Umbilical cord (tissue), 2 donors: ENCODE results near the gene GOLGA6L24. TPM values are rescaled to one million over a fixed set of nuclear protein-coding genes. Genes with fewer than 3 reads are reported as not detected.
"Not testable (repeated sequence)": the region's sequence is repeated elsewhere in the genome, so short reads cannot be mapped to it uniquely, and the experiment has no call there.

ENCODE experiments used
- DNase-seq: peaks from one replicate; pipeline ENCODE4 v3.0.0-alpha.2; 2015; ENCODE audit warnings: low spot score
- total RNA-seq: library from RNA; depleted of rRNA; stranded (reverse); fragments of >200 nt; gene quantifications from one replicate; pipeline ENCODE4 v1.2.3, GENCODE V29; 2014; ENCODE audit warnings: low replicate concordance; ENCODE audit not compliant: insufficient read depth

GOLGA6L24 gene, protein sequence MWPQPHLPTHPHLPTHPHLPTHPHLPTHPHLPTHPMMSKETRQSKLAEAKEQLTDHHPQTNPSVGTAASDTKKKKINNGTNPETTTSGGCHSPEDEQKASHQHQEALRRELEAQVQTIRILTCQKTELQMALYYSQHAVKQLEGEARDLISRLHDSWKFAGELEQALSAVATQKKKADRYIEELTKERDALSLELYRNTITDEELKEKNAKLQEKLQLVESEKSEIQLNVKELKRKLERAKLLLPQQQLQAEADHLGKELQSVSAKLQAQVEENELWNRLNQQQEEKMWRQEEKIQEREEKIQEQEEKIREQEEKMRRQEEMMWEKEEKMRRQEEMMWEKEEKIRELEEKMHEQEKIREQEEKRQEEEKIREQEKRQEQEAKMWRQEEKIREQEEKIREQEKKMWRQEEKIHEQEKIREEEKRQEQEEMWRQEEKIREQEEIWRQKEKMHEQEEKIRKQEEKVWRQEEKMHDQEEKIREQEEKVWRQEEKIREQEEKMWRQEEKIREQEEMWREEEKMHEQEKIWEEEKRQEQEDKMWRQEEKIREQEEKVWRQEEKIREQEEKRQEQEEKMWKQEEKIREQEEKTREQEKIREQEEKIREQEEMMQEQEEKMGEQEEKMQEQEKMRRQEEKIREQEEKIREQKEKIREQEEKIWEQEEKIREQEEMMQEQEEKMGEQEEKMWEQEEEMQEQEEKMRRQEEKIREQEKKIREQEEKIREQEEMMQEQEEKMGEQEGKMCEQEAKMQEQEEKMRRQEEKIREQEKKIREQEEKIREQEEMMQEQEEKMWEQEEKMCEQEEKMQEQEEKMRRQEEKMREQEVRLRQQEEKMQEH
- total RNA-seq = not detected

DNA sequence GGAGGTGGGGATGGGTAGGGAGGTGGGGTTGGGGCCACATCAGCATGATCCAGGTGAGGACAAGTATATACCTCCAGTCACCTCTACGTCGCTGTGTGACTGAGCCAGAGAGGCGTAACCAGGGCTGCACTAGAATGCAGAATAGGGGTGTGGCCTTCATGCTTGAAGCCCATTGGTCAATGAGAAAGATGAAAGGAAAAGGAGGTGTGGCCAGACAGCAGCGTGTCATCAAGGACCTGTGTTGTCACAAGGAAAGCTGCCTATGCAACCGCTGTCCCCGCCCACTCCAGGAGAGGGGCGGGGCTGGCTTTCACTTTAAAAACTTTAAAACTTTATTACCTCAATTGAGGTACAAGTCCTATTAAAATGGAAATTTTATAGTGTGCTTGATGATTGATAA is at the start of gene GOLGA6L24:
Gene GOLGA6L24, minus strand, starts transcription at position 101 of the 400 bp plus-strand sequence. Its CDS starts 61 bp downstream, at position 40.
- DNase-seq = not testable (repeated sequence)

DNA sequence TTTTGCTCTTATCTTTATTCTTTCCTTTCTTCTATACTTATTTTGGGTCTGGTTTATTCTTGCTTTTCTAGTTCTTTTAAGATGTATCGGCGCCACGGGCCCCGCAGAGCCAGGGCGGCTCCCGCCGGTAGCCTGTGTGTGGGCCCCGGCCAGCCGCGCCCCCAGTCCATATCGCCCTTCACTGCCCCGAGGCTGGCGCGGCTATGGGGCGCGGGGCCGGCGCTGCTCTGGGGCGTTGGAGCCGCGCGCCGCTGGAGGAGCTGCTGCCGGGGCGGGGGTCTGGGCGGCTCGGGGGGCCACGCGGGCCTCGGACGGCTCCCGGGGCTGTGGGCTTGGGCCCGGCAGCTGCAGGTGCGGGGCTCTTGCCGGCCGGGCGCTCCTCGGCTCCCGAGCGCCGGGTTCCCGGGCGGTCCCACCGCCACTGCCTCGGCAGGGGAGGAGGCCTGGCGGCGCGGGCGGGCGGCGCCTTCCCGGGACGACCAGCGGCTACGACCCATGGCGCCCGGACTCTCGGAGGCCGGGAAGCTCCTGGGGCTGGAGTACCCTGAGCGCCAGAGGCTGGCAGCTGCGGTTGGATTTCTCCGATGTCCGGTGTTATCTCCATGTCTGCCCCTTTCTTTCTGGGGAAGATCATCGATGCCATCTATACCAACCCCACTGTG is 45.0 kb upstream of the GOLGA6L24 start:
- not testable (repeated sequence) for DNase-seq

DNA sequence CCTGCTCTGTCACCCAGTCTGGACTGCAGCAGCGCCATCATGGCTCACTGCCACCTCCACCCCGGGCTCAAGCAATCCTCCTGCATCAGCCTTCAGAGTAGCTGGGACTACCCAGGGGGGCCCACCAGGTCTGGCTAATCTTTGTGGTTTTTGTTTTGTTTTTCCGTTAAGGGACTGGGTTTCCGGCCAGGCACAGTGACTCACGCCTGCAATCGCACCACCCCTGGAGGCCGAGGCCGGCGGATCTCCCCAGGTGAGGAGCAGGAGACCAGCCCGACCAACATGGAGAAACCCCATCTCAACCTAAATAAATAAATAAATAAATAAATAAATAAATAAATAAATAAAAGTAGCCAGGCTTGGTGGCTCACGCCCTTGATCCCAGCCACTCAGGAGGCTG is 38.1 kb upstream of the GOLGA6L24 start:
- DNase-seq = not testable (repeated sequence)

DNA sequence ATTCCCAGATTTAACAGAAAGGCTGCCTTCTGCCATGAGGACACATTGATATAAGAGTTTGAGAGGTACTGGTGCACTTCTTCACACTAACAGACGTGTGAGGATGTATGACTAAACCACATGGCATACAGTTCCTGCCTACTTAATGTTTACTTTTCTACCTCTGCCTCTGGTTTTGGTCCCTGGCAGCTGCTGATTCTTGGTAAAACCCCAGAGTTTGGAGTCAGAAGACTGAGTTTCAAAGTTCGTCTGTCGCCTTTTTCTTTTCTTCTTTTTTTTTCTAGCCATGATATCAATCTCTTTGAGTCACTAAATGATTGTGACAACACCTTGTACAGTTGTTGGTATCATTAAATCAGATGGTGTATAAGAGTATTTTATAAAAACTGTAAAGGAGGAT is 22.2 kb upstream of the GOLGA6L24 start:
- DNase-seq = not testable (repeated sequence)

DNA sequence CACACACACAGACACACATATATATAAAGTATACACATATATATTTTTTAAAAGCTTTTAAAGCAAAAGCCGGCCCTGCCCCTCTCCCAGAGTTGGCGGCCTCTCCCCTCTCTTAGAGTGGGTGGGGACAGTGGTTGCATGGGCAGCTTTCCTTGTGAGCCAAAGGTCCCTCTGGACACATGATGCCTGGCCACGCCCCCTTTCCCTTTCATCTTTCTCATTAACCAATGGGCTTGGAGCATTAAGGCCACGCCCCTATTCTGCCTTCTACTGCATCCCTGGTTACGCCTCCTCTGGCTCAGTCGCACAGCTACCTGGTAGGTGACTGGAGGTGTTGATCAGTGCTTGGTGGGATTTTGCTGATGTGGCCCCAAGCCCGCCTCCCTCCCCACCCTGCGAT is 20.5 kb upstream of the GOLGA6L24 start, which contains the start of gene GOLGA8F:
Gene GOLGA8F, plus strand, starts transcription at position 301 of the 400 bp plus-strand sequence. Its CDS starts 98 bp downstream, at position 399.
- DNase-seq = not testable (repeated sequence)

DNA sequence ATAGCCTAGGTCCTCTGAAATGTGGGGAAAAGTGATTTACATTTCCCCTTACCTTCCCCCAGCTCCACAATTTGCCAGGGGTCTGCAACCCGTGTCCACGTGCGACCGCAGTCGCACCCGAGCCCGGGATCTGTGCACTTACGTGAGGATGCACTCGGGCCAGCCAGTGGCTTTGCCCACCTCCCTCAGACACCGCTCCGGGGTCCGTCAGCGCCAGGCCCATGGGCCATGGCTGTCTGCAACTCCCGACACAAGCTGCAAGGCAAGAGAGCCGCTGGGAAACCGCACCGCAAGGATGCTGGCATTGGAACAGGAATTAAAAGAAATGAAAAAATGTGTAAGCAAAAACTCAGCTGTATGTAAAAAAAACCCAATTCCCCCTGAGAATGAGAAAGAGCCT is 7.6 kb upstream of the GOLGA6L24 start:
- not testable (repeated sequence) for DNase-seq

DNA sequence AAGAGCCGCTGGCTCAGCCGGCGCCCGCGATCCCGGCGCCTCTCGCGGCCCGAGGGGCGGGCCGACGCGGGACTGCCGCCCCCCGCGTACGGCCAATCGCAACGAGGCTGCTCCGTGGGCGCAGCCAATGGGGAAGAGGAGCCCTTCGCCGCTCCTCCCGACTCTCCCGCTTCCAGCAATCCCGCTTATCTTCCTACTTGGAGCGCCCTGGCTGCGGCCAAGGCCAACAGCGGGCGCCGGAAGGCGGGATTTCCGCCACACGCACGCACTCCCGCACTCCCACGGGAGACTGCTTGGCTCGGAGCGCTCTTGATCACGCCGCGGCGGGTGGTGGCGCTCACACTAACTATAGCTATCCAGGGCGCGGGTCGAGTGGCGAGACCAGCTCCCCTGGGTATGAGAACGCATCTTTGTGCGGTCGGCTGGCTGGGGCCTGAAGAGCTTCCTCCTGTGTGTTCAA is 35.7 kb downstream of the GOLGA6L24 start, which contains the start of gene HERC2:
Gene HERC2, minus strand, starts transcription at position 51 of the 460 bp plus-strand sequence. CDS start 746 bp downstream, outside the sequence.
- not testable (repeated sequence) for DNase-seq

DNA sequence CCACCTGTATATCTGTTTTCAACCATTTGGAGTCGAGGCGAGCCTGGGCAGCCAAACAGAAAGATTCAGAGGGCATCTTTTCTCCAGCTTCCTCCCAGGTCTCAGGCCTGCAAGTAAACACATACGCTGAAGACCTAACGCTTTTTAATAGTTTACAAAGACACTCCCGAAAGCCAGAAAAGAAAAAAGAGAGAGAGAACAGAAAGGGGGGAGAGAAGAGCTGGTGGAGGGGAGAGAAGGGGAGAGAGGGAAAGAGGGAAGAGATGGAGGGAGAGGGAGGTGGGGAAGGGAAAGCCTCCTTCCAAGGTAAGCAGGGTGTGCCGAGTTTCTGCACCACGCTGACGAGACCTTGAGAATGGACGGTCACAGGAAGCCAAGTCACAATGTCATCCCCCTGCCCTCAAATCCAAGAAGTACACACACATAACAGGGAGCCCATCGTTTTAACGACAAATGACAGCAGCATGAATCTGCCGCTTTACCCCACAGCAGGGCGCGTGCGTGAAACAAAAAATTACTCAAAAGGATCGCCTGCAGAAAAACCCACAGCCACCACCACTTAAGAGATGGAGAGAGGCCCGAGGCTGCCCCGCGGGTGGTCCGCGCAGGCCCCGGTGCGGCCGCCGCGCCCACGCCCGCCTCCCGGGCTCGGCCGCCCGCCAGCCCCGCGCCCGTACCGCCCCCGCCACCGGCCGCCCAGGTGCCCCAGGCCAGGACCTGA is 36.4 kb downstream of the GOLGA6L24 start:
- DNase-seq = not testable (repeated sequence)

DNA sequence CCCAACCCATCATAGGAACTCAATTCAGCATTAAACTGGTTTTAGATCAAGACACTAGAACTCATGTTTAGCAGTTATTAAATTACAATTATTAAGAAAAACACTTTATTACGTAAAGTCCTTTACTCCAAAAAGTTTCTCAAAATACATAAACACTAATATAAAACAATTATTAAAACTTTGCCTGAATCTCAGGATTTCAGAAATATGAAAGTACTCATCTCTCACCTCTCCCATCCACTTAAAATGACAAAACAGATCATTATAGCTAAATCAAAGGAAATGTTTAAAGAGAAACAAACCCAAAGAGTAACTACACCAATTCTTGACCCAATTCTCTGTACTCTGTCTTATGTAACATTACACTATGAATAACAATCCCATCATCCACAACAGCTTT is 38.2 kb downstream of the GOLGA6L24 start:
- not testable (repeated sequence) for DNase-seq

DNA sequence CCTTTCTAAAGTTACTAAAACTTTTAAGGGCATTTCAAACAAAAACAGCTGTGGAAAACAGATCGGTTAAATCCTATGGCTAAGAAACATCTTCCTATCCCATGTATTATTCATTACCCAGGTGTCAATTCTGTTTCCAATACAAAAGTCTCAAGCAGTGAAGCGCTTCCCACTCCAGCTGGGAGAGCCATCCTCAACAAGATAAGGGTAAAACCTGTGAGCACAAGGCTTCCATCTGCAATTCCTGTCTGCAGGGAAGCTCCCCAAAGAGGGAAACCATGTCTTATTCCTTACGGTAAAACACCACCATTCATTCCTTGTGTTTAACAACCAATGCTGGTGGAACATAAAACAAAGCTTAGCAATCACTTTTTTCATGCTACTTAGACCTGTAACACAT is 39.1 kb downstream of the GOLGA6L24 start:
- DNase-seq = not testable (repeated sequence)

DNA sequence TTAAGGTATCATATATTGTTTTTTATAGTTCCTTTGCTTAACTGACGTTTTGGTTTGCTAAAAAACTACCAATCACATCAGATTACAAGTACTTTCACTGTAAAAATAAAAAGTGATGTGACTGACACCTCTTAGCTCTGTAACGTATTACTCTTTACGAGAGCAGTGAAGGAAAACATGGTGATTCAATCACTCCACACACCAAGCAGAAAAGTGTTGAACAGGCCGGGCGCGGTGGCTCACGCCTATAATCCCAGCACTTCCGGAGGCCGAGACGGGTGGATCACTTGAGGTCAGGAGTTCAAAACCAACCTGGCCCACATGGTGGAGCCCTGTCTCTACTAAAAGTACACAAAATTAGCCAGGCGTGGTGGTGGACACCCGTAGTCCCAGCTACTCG is 39.8 kb downstream of the GOLGA6L24 start:
- DNase-seq = not testable (repeated sequence)

DNA sequence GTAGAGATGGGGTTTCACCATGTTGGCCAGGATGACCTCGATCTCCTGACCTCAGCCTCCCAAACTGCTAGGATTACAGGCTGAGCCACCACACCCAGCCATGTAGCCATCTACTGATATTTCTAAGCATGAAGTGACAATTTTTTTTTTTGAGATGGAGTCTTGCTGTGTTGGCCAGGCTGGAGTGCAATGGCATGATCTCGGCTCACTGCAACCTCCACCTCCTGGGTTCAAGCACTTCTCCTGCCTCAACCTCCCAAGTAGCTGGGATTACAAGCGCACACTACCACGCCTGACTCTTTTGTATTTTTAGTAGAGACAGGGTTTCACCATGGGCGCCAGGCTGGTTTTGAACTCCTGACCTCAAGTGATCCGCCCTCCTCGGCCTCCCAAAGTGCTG is 40.9 kb downstream of the GOLGA6L24 start:
- not testable (repeated sequence) for DNase-seq

DNA sequence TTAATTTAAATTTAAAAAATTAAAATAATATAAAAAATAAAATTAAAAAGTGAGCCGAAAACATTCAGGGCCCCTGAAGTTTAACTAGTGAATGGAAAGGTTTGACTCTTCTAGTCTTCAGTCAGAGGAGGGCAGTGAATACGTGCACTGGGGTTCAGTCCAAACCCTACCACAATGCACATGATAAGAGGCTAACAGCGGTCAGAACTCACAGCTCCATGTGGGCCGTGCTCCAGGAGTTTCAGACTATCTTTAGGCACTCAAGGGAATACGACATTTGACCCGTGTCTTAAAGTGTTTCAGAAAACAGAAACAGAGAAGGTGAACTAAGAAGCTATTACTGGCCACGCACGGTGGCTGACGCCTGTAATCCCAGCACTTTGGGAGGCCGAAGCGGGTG is 47.4 kb downstream of the GOLGA6L24 start:
- DNase-seq = not testable (repeated sequence)

DNA sequence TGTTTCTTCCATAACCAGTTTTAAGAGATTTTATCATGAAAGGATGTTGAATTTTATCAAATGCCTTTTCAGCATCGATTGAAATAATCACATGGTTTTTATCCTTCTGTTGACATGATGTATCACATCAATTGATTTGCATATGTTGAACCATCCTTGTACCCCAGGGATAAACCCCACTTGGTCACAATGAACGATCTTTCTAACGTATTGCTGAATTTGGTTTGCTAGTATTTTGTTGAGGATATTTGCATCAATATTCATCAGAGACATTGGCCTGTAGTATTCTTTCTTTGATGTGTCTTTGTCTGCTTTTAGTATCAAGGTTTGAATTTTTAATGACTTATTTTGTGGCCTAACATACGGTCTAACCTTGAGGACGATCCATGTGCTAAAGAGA is 49.2 kb downstream of the GOLGA6L24 start:
- not testable (repeated sequence) for DNase-seq

Other genes with a start within 250 kb of the GOLGA6L24 start
- gene HERC2, start 35.9 kb downstream of the GOLGA6L24 start, total RNA-seq = 43.8 TPM
- gene GOLGA8F, start 20.6 kb upstream of the GOLGA6L24 start, total RNA-seq = not detected
- gene GOLGA8G, start 174.9 kb upstream of the GOLGA6L24 start, total RNA-seq = 3.6 TPM
- gene GOLGA6L25, start 195.5 kb upstream of the GOLGA6L24 start, total RNA-seq = not detected